A204.1 (cell line): ENCODE measurements around the gene RGS7.
"Not testable (repeated sequence)": the region's sequence is repeated elsewhere in the genome, so short reads cannot be mapped to it uniquely, and the experiment has no call there.

Experiments used
- FAIRE-seq: peaks from 2 replicates; lab custom pipeline; 2012; peaks lifted over from hg19 to GRCh38; lab: Jason Lieb, UNC

RGS7 gene

GRCh38 chr1:241208910-241209379, 148.1 kb downstream of the RGS7 start:
- no peak for FAIRE-seq

- FAIRE-seq = no peak
These were observed 153.2 kb downstream of the RGS7 start for GRCh38 chr1:241203817-241204216.

GRCh38 chr1:241202401-241202800, 154.6 kb downstream of the RGS7 start:
- FAIRE-seq = no peak

- no peak for FAIRE-seq
These were observed 170.3 kb downstream of the RGS7 start for GRCh38 chr1:241186716-241187115.

GRCh38 chr1:241181971-241182370, 175.0 kb downstream of the RGS7 start:
- no peak for FAIRE-seq

- FAIRE-seq = no peak
These were observed 175.5 kb downstream of the RGS7 start for GRCh38 chr1:241181471-241181870.

GRCh38 chr1:241180569-241180968, 176.4 kb downstream of the RGS7 start:
- no peak for FAIRE-seq

GRCh38 chr1:241177660-241178059, 179.3 kb downstream of the RGS7 start:
- no peak for FAIRE-seq

- FAIRE-seq = no peak
These were observed 184.5 kb downstream of the RGS7 start for GRCh38 chr1:241172486-241172885.

GRCh38 chr1:241171991-241172390, 185.0 kb downstream of the RGS7 start:
- no peak for FAIRE-seq

- FAIRE-seq = no peak
These were observed 189.8 kb downstream of the RGS7 start for GRCh38 chr1:241167121-241167630.

- FAIRE-seq = no peak
These were observed 190.4 kb downstream of the RGS7 start for GRCh38 chr1:241166625-241167024.

GRCh38 chr1:241165256-241165655, 191.7 kb downstream of the RGS7 start:
- not testable (repeated sequence) for FAIRE-seq

- FAIRE-seq = no peak
These were observed 193.6 kb downstream of the RGS7 start for GRCh38 chr1:241163363-241163762.

- peak; percentile 85 for FAIRE-seq
These were observed 195.8 kb downstream of the RGS7 start for GRCh38 chr1:241161188-241161689.

GRCh38 chr1:241157435-241157834, 199.6 kb downstream of the RGS7 start:
- FAIRE-seq = no peak

GRCh38 chr1:241156231-241156965, 200.6 kb downstream of the RGS7 start:
- no peak for FAIRE-seq

- no peak for FAIRE-seq
These were observed 211.1 kb downstream of the RGS7 start for GRCh38 chr1:241145881-241146280.

GRCh38 chr1:241143765-241144442, 213.1 kb downstream of the RGS7 start:
- FAIRE-seq = no peak

- FAIRE-seq = no peak
These were observed 214.5 kb downstream of the RGS7 start for GRCh38 chr1:241142493-241142892.

- FAIRE-seq = not testable (repeated sequence)
These were observed 215.4 kb downstream of the RGS7 start for GRCh38 chr1:241141646-241142045.

- FAIRE-seq = no peak
These were observed 216.3 kb downstream of the RGS7 start for GRCh38 chr1:241140670-241141069.

- no peak for FAIRE-seq
These were observed 218.0 kb downstream of the RGS7 start for GRCh38 chr1:241139047-241139446.
